Smooth muscle cell (in vitro differentiated cells): ENCODE measurements around the gene GDPD1. TPM values are rescaled to one million over a fixed set of nuclear protein-coding genes. Genes with fewer than 3 reads are reported as not detected.

ENCODE experiments used
- DNase-seq: peaks from one replicate; lab custom pipeline; 2025; ENCODE audit not compliant: unreplicated experiment; lab: John Stamatoyannopoulos, UW
- H2AFZ ChIP-seq: fragments of 200-600 bp; sonication (generic); 2 replicates; pipeline ENCODE4 v1.6.0; 2016; ENCODE audit warnings: antibody characterized with exemption, low read depth, mild to moderate bottlenecking
- H3F3A ChIP-seq: fragments of 200-600 bp; sonication (generic); 2 replicates; pipeline ENCODE4 v1.6.0; 2017; ENCODE audit warnings: antibody characterized with exemption, low read depth
- H3K27ac ChIP-seq: fragments of 200-600 bp; sonication (generic); 2 replicates; pipeline ENCODE4 v1.5.1; 2016; ENCODE audit warnings: low read depth, mild to moderate bottlenecking
- H3K27me3 ChIP-seq: fragments of 200-600 bp; sonication (generic); 2 replicates; pipeline ENCODE4 v1.6.1; 2016; ENCODE audit warnings: low read depth, mild to moderate bottlenecking
- H3K36me3 ChIP-seq: fragments of 200-600 bp; sonication (generic); 2 replicates; pipeline ENCODE4 v1.5.1; 2016; ENCODE audit warnings: low read depth
- H3K4me1 ChIP-seq: fragments of 200-600 bp; sonication (generic); 2 replicates; pipeline ENCODE4 v1.5.1; 2016; ENCODE audit warnings: low read depth
- H3K4me2 ChIP-seq: fragments of 200-600 bp; sonication (generic); 2 replicates; pipeline ENCODE4 v1.6.0; 2016; ENCODE audit warnings: mild to moderate bottlenecking
- H3K4me3 ChIP-seq: fragments of 200-600 bp; sonication (generic); 2 replicates; pipeline ENCODE4 v1.5.1; 2016; ENCODE audit warnings: mild to moderate bottlenecking
- H3K79me2 ChIP-seq: fragments of 200-600 bp; sonication (generic); 2 replicates; pipeline ENCODE4 v1.6.0; 2016; ENCODE audit warnings: low read depth, mild to moderate bottlenecking
- H3K9ac ChIP-seq: fragments of 200-600 bp; sonication (generic); 2 replicates; pipeline ENCODE4 v1.6.0; 2016; ENCODE audit warnings: low read depth
- H3K9me3 ChIP-seq: fragments of 200-600 bp; sonication (generic); replicated peaks from 2 replicates; pipeline ENCODE4 v1.5.1; 2016; ENCODE audit warnings: low read depth
- H4K20me1 ChIP-seq: fragments of 200-600 bp; sonication (generic); 2 replicates; pipeline ENCODE4 v1.6.0; 2016; ENCODE audit warnings: low read depth
- WGBS: methylation state at CpG from one replicate; pipeline ENCODE4 v1.1.7; 2016; ENCODE audit warnings: low lambda C conversion rate; 5-methylcytosine and 5-hydroxymethylcytosine counted together
- polyA plus RNA-seq: library from polyadenylated mRNA; unstranded; fragments of >200 nt; fragmentation: Nextera tagmentation; extraction: Ambion mirVana; gene quantifications from 2 replicates; pipeline ENCODE4 v1.2.1, GENCODE V29; 2016
- total RNA-seq: library from RNA; depleted of rRNA; stranded (reverse); fragments of >200 nt; gene quantifications from 2 replicates; pipeline ENCODE4 v1.2.3, GENCODE V29; 2014
- TF ChIP-seq, protein P1 (sequence below): fragments of 200-600 bp; sonication (generic); IDR thresholded peaks from 2 replicates; pipeline ENCODE4 v1.5.1; 2017; ENCODE audit warnings: borderline replicate concordance, mild to moderate bottlenecking, antibody characterized with exemption; ENCODE audit not compliant: insufficient read depth, poor library complexity, severe bottlenecking

The GDPD1 gene
- total and polyA plus RNA-seq, 2 experiments from 2014 or later, result 2.3 to 8.0 TPM

DNA sequence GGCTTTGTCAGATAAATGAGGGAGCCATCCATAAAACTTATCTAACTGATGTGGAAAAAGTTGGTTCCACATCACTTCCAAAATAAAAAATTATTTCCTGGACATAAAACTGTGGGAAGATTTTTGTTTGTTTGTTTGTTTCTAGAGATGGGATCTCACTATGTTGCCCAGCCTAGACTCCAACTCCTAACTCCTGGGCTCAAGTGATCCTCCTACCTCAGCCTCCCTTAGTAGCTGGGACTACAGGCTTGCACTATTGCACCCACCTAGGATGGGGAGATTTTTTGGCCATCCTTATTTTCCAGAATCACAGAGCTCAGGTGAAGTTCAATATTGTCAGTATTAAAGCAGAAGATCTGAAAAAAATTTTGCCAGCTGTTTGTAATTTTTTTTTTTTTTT is 34.3 kb upstream of the GDPD1 start:
- Histone ChIP-seq H3K9ac (no peak overlapping the region), H2AFZ (no peak overlapping the region), H3K4me1 (no peaks in the 10 kb centered on the region), H3F3A (no peaks in the 10 kb centered on the region), H3K79me2 (no peaks in the 10 kb centered on the region), H3K9me3 (no peaks in the 10 kb centered on the region), H4K20me1 (no peaks in the 10 kb centered on the region), H3K27ac (no peak overlapping the region), H3K27me3 (no peaks in the 10 kb centered on the region), H3K36me3 (no peaks in the 10 kb centered on the region), H3K4me2 (no peak overlapping the region), H3K4me3 (no peak overlapping the region)
- TF ChIP-seq, protein P1, sequence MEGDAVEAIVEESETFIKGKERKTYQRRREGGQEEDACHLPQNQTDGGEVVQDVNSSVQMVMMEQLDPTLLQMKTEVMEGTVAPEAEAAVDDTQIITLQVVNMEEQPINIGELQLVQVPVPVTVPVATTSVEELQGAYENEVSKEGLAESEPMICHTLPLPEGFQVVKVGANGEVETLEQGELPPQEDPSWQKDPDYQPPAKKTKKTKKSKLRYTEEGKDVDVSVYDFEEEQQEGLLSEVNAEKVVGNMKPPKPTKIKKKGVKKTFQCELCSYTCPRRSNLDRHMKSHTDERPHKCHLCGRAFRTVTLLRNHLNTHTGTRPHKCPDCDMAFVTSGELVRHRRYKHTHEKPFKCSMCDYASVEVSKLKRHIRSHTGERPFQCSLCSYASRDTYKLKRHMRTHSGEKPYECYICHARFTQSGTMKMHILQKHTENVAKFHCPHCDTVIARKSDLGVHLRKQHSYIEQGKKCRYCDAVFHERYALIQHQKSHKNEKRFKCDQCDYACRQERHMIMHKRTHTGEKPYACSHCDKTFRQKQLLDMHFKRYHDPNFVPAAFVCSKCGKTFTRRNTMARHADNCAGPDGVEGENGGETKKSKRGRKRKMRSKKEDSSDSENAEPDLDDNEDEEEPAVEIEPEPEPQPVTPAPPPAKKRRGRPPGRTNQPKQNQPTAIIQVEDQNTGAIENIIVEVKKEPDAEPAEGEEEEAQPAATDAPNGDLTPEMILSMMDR, result no peak
- no peak for DNase-seq

DNA sequence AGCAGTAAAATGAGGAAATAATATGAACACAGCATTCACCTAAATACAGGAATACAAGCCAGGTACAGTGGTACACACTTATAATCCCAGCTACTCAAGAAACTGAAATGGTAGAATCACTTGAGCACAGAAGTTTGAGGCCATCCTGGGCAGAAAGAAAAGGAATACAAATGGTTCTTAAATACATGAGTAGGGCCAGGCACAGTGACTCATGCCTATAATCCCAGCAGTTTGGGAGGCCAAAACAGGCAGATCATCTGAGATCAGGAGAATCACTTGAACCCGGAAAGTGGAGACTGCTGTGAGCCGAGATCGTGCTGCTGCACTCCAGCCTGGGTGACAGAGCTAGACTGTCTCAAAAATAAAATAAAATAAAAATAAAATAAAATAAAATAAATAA is 33.5 kb upstream of the GDPD1 start:
- no peak overlapping the region for H2AFZ ChIP-seq

DNA sequence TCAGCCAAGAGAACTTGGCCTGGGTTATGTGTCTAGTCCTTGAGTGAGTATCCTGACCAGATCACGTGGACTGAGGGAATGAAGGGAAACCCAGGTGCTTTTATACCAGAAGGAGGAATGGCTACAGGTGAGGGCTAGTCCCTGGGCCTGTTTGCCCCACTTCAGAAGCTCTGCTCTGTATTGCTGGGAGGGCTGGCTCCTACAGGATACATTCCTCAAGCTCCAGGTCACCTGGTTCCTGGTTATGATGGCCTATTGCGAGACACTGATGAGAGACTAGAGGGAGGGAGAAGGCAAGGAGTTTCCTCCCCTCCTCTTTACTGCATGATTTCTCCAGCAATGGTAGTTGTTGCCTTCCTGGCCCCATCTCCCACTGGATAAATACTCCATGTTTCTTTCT is 29.5 kb upstream of the GDPD1 start:
- 92% methylated on average over 2 of the region's 2 CpGs for WGBS

More for the DNA sequence above, 33.5 kb upstream of the GDPD1 start:
- Histone ChIP-seq H3K36me3 (no peaks in the 10 kb centered on the region), H3K4me3 (no peak overlapping the region), H3F3A (no peaks in the 10 kb centered on the region), H3K4me2 (no peak overlapping the region), H3K79me2 (no peaks in the 10 kb centered on the region), H4K20me1 (no peaks in the 10 kb centered on the region), H3K27ac (no peak overlapping the region), H3K4me1 (no peaks in the 10 kb centered on the region), H3K27me3 (no peaks in the 10 kb centered on the region), H3K9me3 (no peaks in the 10 kb centered on the region), H3K9ac (no peak overlapping the region)
- TF ChIP-seq, protein P1, result no peak
- WGBS, result 50% methylated on average over 3 of the region's 3 CpGs
- DNase-seq, result no peak

DNA sequence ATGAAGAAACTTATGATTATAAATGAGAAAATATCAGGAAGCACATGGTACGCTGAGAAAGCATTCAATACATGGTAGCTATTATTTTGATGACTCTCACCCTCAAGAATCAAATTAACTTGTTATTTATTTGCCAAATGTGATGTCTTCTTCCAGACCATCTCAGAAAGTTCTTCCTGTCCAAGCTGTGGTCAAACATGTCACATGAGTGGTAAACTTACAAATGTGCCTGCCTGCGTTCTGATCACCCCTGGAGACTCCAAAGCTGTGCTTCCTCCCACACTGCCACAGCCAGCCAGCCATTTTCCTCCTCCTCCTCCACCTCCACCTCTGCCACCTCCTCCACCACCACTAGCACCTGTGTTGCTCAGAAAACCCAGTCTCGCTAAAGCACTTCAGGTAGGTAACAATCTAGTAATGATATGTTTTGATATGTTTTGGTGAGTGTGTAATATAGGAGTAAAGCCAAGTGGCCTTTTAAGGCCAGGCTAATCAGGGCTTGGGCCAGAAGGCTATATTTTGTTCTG is 26.9 kb upstream of the GDPD1 start:
- H4K20me1 ChIP-seq, result no peaks in the 10 kb centered on the region
- WGBS, result 100% methylated on average over 3 of the region's 3 CpGs
- no peaks in the 10 kb centered on the region for H3K79me2 ChIP-seq

More for the DNA sequence above, 29.5 kb upstream of the GDPD1 start:
- H3K27me3 ChIP-seq, result no peaks in the 10 kb centered on the region
- TF ChIP-seq, protein P1, result no peak
- no peaks in the 10 kb centered on the region for H3K36me3 ChIP-seq
- H4K20me1 ChIP-seq, result no peaks in the 10 kb centered on the region
- H3K27ac ChIP-seq, result no peak overlapping the region
- peak overlapping the region; percentile 72 for H2AFZ ChIP-seq
- no peak overlapping the region for H3K4me3 ChIP-seq
- no peak overlapping the region for H3K4me2 ChIP-seq
- no peaks in the 10 kb centered on the region for H3K79me2 ChIP-seq
- DNase-seq, result no peak
- H3K4me1 ChIP-seq, result no peaks in the 10 kb centered on the region
- no peaks in the 10 kb centered on the region for H3K9me3 ChIP-seq
- no peaks in the 10 kb centered on the region for H3F3A ChIP-seq
- no peak overlapping the region for H3K9ac ChIP-seq

More for the DNA sequence above, 26.9 kb upstream of the GDPD1 start:
- H3K9me3 ChIP-seq, result no peaks in the 10 kb centered on the region
- no peak overlapping the region for H3K9ac ChIP-seq
- H3F3A ChIP-seq, result no peaks in the 10 kb centered on the region
- TF ChIP-seq, protein P1, result no peak
- no peak overlapping the region for H3K4me3 ChIP-seq
- H3K27ac ChIP-seq, result no peak overlapping the region
- DNase-seq, result no peak
- H3K27me3 ChIP-seq, result no peaks in the 10 kb centered on the region
- no peak overlapping the region for H3K4me2 ChIP-seq
- H2AFZ ChIP-seq, result no peak overlapping the region
- no peaks in the 10 kb centered on the region for H3K36me3 ChIP-seq
- no peaks in the 10 kb centered on the region for H3K4me1 ChIP-seq
